HCT116 (cell line): ENCODE results near the gene TOMM34. TPM values are rescaled to one million over a fixed set of nuclear protein-coding genes. Genes with fewer than 3 reads are reported as not detected.

Source experiments
- ATAC-seq: fragments of 200-7000 bp; cut with Tn5 transposase; 2 replicates; pipeline ENCODE4 v1.9.1; 2020; ENCODE audit warnings: mild to moderate bottlenecking, moderate library complexity
- BruUV-seq: library from RNA; stranded (reverse); fragments of 400-500 nt; replicated peaks from 2 replicates; lab custom pipeline; 2021; lab: Mats Ljungman, UMichigan
- CTCF ChIA-PET: fragments of 300-600 bp; sonication (Branson Sonifier 250); formaldehyde crosslinking; loops from one replicate; lab custom pipeline; 2021; ENCODE audit warnings: antibody characterized with exemption; lab: Charles Lee
- POLR2A ChIA-PET: fragments of 300-600, 350-600 bp; sonication (Branson Sonifier 250); formaldehyde crosslinking; loops from one replicate; lab custom pipeline; 2021; ENCODE audit warnings: antibody characterized with exemption; lab: Charles Lee
- RAD21 ChIA-PET, 2 experiments: fragments of 300-600 bp; sonication (Branson Sonifier 250); formaldehyde crosslinking; loops; one replicate each; lab custom pipeline; 2023; ENCODE audit warnings: low total read pairs in 2 of 2; ENCODE audit not compliant: uncharacterized antibody in 2 of 2, unreplicated experiment in 2 of 2, low non-redundant PET in 1 of 2; lab: Charles Lee
- DNase-seq: peaks from one replicate; pipeline ENCODE4 v3.0.0-alpha.2; 2010; ENCODE audit warnings: low read depth, low spot score
- H2AFZ ChIP-seq: fragments of 200-600 bp; shearing (Covaris generic), sonication (generic); 2 replicates; pipeline ENCODE4 v1.6.1; 2017; ENCODE audit warnings: low read depth, mixed run types, mixed read lengths, antibody characterized with exemption, low read length; ENCODE audit not compliant: poor library complexity, severe bottlenecking
- H3K27ac ChIP-seq: 2 replicates; pipeline ENCODE4 v1.5.1; 2012; ENCODE audit warnings: low read depth, low read length
- H3K27me3 ChIP-seq: fragments of 200-600 bp; sonication (generic); 2 replicates; pipeline ENCODE4 v1.6.1; 2016; ENCODE audit warnings: mixed run types, low read length, mixed read lengths; ENCODE audit not compliant: insufficient read depth
- H3K36me3 ChIP-seq, 2 experiments: fragments of 200-500 bp in 1 of 2; fragments of 200-600 bp in 1 of 2; sonication (Bioruptor generic) in 1 of 2; sonication (generic) in 1 of 2; 2 replicates each; pipeline versions ENCODE4 v1.5.1 to v1.6.1; 2014 to 2016; ENCODE audit warnings: low read length in 2 of 2, inconsistent platforms in 1 of 2, mixed read lengths in 1 of 2, mixed run types in 1 of 2; ENCODE audit not compliant: insufficient read depth in 2 of 2, control insufficient read depth in 1 of 2
- H3K4me1 ChIP-seq, 2 experiments: fragments of 200-600 bp in 1 of 2; sonication (generic) in 1 of 2; 2 replicates each; pipeline versions ENCODE4 v1.5.1 to v1.6.1; 2012 to 2017; ENCODE audit warnings: low read length in 2 of 2, inconsistent platforms in 1 of 2, mild to moderate bottlenecking in 1 of 2, mixed read lengths in 1 of 2, mixed run types in 1 of 2, moderate library complexity in 1 of 2; ENCODE audit not compliant: insufficient read depth in 2 of 2, control insufficient read depth in 1 of 2
- H3K4me2 ChIP-seq: fragments of 200-600 bp; sonication (generic); 2 replicates; pipeline ENCODE4 v1.6.1; 2017; ENCODE audit warnings: mixed run types, low read length, mixed read lengths
- H3K4me3 ChIP-seq, 2 experiments: fragments of 200-600 bp in 1 of 2; sonication (generic) in 1 of 2; replicated peaks in 1 of 2; 2 replicates each; pipeline ENCODE4 v1.5.1; 2011 to 2016; ENCODE audit warnings: low read length in 2 of 2, control low read depth in 1 of 2, low read depth in 1 of 2, mild to moderate bottlenecking in 1 of 2, mixed read lengths in 1 of 2, mixed run types in 1 of 2
- H3K79me2 ChIP-seq: fragments of 200-600 bp; sonication (generic); 2 replicates; pipeline ENCODE4 v1.6.1; 2017; ENCODE audit warnings: mild to moderate bottlenecking, mixed run types, low read length, moderate library complexity, mixed read lengths; ENCODE audit not compliant: insufficient read depth
- H3K9ac ChIP-seq: fragments of 200-600 bp; sonication (generic); 2 replicates; pipeline ENCODE4 v1.6.1; 2016; ENCODE audit warnings: low read length, mixed read lengths
- H3K9me2 ChIP-seq: fragments of 200-600 bp; sonication (generic), shearing (Covaris generic); 2 replicates; pipeline ENCODE4 v1.6.1; 2017; ENCODE audit warnings: mixed run types, mild to moderate bottlenecking, moderate library complexity; ENCODE audit not compliant: insufficient read depth
- H3K9me3 ChIP-seq, 2 experiments: fragments of 200-500 bp in 1 of 2; fragments of 200-600 bp in 1 of 2; sonication (Bioruptor generic) in 1 of 2; sonication (generic) in 1 of 2; 2 replicates each; pipeline ENCODE4 v1.6.1; 2014 to 2017; ENCODE audit warnings: low read length in 2 of 2, mixed read lengths in 2 of 2, inconsistent platforms in 1 of 2, low read depth in 1 of 2, mild to moderate bottlenecking in 1 of 2, mixed run types in 1 of 2, moderate library complexity in 1 of 2; ENCODE audit not compliant: control insufficient read depth in 1 of 2, insufficient read depth in 1 of 2
- H4K20me1 ChIP-seq: fragments of 200-600 bp; sonication (generic), shearing (Covaris generic); 2 replicates; pipeline ENCODE4 v1.6.1; 2017; ENCODE audit warnings: mixed run types, mild to moderate bottlenecking, moderate library complexity; ENCODE audit not compliant: insufficient read depth
- ELF1 ChIP-seq: IDR thresholded peaks from 2 replicates; pipeline ENCODE4 v1.6.1; 2012; ENCODE audit warnings: low read depth, borderline replicate concordance
- EZH2phosphoT487 ChIP-seq: fragments of 200-600 bp; IDR thresholded peaks from 2 replicates; pipeline ENCODE4 v1.6.1; 2018; ENCODE audit warnings: antibody characterized with exemption, borderline replicate concordance
- FOSL1 ChIP-seq: IDR thresholded peaks from 2 replicates; pipeline ENCODE4 v1.6.1; 2012; ENCODE audit warnings: low read depth
- MAX ChIP-seq: IDR thresholded peaks from 2 replicates; pipeline ENCODE4 v1.6.1; 2012
- POLR2A ChIP-seq: IDR thresholded peaks from 2 replicates; pipeline ENCODE4 v1.7.0; 2011; ENCODE audit warnings: borderline replicate concordance; ENCODE audit not compliant: insufficient read depth, insufficient read length; ENCODE audit errors: extremely low read depth
- SP1 ChIP-seq: IDR thresholded peaks from 2 replicates; pipeline ENCODE4 v1.6.1; 2012; ENCODE audit warnings: low read depth
- TCF7L2 ChIP-seq: IDR thresholded peaks from 2 replicates; pipeline ENCODE4 v1.7.0; 2011; ENCODE audit warnings: borderline replicate concordance, inconsistent platforms; ENCODE audit not compliant: insufficient read depth, insufficient read length; ENCODE audit errors: extremely low read depth
- ZNF274 ChIP-seq: fragments of 200-500 bp; sonication (Bioruptor generic); IDR thresholded peaks from 2 replicates; pipeline ENCODE4 v1.6.1; 2014; ENCODE audit warnings: mild to moderate bottlenecking, low read depth, low read length, inconsistent platforms
- intact Hi-C: fragments of 100-400 bp; cut with micrococcal nuclease; formaldehyde crosslinking; loops from 2 replicates; pipeline ENCODE4 v1.10.0; 2022
- total RNA-seq: library from RNA; stranded (reverse); gene quantifications from one replicate; pipeline ENCODE4 v1.2.1, GENCODE V29; 2021; ENCODE audit not compliant: unreplicated experiment
- TF ChIP-seq, protein P1 (sequence below): IDR thresholded peaks from 2 replicates; pipeline ENCODE4 v1.6.1; 2011; ENCODE audit warnings: mild to moderate bottlenecking, low read length, moderate library complexity; ENCODE audit not compliant: insufficient replicate concordance; ENCODE audit errors: extremely low read depth
- TF ChIP-seq, protein P2 (sequence below): IDR thresholded peaks from 2 replicates; pipeline ENCODE4 v1.6.1; 2012

The TOMM34 gene
- total RNA-seq, 1 experiment from 2014 or later, result 51.7 TPM

GRCh38 chr20:44961870-44962267, 1.7 kb upstream of the TOMM34 start:
- Histone ChIP-seq H3K79me2 (peaks cover 35% of the 10 kb centered on the region), H3K27me3 (no peaks in the 10 kb centered on the region), H3K9me3 (no peaks in the 10 kb centered on the region), H3K4me3 (no peak overlapping the region)
- DNase-seq, result no peak
- RAD21 ChIA-PET, result no interaction called here
- TF ChIP-seq MAX (no peak), ELF1 (no peak), FOSL1 (no peak), SP1 (no peak), POLR2A (no peak), TCF7L2 (no peak), ZNF274 (no peak), EZH2phosphoT487 (no peak)
- TF ChIP-seq, protein P1, sequence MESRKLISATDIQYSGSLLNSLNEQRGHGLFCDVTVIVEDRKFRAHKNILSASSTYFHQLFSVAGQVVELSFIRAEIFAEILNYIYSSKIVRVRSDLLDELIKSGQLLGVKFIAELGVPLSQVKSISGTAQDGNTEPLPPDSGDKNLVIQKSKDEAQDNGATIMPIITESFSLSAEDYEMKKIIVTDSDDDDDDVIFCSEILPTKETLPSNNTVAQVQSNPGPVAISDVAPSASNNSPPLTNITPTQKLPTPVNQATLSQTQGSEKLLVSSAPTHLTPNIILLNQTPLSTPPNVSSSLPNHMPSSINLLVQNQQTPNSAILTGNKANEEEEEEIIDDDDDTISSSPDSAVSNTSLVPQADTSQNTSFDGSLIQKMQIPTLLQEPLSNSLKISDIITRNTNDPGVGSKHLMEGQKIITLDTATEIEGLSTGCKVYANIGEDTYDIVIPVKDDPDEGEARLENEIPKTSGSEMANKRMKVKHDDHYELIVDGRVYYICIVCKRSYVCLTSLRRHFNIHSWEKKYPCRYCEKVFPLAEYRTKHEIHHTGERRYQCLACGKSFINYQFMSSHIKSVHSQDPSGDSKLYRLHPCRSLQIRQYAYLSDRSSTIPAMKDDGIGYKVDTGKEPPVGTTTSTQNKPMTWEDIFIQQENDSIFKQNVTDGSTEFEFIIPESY, result no peak
- TF ChIP-seq, protein P2, sequence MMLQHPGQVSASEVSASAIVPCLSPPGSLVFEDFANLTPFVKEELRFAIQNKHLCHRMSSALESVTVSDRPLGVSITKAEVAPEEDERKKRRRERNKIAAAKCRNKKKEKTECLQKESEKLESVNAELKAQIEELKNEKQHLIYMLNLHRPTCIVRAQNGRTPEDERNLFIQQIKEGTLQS, result no peak
- TF ChIP-seq, all 23 proteins: peak for 0
- Histone ChIP-seq H4K20me1 (no peaks in the 10 kb centered on the region), H3K4me1 (peaks cover 21 to 51% of the 10 kb centered on the region in 2 experiments), H3K27ac (no peak overlapping the region), H3K36me3 (peaks cover under 1 to 4% of the 10 kb centered on the region in 2 experiments; a peak in 3 of 4 replicates), H2AFZ (no peak overlapping the region), H3K4me2 (peak overlapping the region; percentile 90; the same call in 1 of the 2 replicates), H3K9ac (no peak overlapping the region), H3K9me2 (no peaks in the 10 kb centered on the region)
- BruUV-seq, result no TSS peak
- ChIA-PET CTCF (no interaction called here), POLR2A (no interaction called here)
- intact Hi-C loops, result no loop called here
- ATAC-seq, result no peak
